GM19025 (cell line): ENCODE measurements around the gene TMEM120A.

Experiments used
- ATAC-seq: cut with Tn5 transposase; IDR thresholded peaks from one replicate; pipeline ENCODE4 v1.9.1; 2021; ENCODE audit warnings: mild to moderate bottlenecking, low read depth, moderate library complexity; ENCODE audit not compliant: unreplicated experiment

Gene TMEM120A

GRCh38 chr7:75961218-75961617, 33.2 kb downstream of the TMEM120A start:
- ATAC-seq: no peak

- no peak for ATAC-seq
These were observed 34.0 kb downstream of the TMEM120A start for GRCh38 chr7:75960372-75960771.

DNA sequence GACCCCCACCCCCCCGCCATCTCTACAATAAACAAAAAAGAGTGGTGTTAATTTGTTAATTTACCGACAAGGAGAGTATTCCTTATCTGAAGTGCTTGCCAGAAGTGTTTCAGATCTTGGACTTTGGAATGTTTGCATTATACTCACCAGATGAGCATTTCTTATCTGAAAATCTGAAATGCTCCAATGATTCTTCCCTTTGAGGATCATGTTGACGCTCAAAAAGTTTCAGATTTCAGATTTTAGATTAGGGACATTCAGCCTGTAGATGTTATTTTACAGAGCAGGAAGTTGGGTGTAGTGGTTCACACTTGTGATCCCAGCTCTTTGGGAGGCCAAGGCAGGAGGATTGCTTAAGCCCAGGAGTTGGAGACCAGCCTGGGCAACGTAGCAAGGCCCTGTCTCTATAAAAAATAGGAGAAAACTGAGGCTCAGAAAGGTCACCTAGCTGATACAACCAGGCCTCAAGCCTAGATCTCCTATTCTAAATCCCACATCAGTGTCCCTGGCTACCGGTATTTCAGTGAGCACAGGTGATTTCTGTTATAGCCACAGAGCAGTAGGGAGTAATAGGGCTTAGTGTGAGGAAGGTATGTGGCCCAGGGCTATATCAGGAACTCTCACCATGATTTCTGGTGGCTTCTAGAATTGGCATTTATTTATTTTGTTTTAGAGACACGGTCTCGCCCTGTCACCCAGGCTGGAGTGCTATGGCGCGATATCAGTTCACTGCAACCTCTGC, 35.4 kb downstream of the TMEM120A start:
- ATAC-seq: no peak

- no peak for ATAC-seq
These were observed 37.2 kb downstream of the TMEM120A start for GRCh38 chr7:75957021-75957736.

GRCh38 chr7:75955331-75955955, 39.0 kb downstream of the TMEM120A start:
- no peak for ATAC-seq

DNA sequence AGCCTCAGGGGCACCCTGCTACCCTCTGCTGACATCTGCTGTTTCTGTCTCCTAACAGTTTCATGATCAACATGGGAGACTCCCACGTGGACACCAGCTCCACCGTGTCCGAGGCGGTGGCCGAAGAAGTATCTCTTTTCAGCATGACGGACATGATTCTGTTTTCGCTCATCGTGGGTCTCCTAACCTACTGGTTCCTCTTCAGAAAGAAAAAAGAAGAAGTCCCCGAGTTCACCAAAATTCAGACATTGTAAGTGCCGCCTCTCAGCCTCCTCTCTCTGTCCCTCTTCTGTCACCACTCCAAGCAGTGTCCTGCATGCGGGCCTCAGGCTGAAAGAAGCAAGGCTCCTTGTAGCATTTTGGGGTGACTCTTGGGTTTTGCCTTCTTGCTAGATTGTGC, 40.5 kb downstream of the TMEM120A start:
- no peak for ATAC-seq

GRCh38 chr7:75953431-75953830, 41.0 kb downstream of the TMEM120A start:
- no peak for ATAC-seq

GRCh38 chr7:75951506-75951905, 42.9 kb downstream of the TMEM120A start:
- ATAC-seq: no peak

DNA sequence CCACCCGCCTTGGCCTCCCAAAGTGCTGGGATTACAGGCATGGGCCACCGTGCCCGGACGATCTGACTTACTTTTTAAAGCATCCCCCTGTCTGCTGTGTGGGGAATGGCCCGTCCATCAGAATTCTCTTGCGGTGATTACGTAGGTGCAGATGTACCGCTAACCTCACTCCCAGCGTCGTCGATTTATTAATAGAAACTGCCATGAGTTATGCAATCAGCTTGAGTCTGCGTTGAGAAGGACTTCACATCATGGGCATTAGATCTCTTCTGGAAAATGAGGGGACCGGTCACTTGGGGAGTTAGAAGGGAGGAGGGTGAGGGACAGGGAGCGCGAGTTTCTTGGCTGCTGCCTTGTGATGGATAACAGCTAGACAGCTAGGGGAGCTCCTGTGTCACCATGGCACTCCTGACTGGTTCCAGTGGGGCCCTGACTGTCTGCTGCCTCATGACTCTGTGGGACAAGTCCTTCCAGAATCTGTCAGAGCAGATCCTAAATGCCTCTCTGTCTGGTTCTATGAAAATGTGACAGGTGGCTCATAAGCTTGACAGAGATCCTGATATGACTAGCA, 44.2 kb downstream of the TMEM120A start:
- no peak for ATAC-seq

GRCh38 chr7:75948179-75948578, 46.2 kb downstream of the TMEM120A start:
- ATAC-seq: no peak

- ATAC-seq: no peak
These were observed 48.1 kb downstream of the TMEM120A start for GRCh38 chr7:75946207-75946855.

GRCh38 chr7:75945297-75946168, 48.9 kb downstream of the TMEM120A start:
- no peak for ATAC-seq

DNA sequence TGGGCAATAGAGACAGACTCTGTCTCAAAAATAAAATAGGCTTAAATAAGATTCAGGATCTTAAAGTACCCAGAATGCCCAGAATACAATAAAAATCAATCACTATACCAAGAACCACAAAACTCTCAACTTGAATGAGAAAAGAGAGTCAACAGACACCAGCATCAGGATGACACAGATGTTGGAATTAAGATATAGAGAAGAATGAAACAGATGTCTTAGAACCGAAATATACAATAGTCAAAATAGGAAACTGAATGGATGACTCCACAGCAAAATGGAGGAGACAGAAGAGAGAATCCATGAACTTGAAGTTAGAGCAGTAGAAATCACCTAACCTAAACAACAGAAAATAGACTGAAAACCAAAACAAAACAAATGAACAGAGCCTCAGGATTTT, 49.9 kb downstream of the TMEM120A start:
- no peak for ATAC-seq

GRCh38 chr7:75943864-75944263, 50.5 kb downstream of the TMEM120A start:
- no peak for ATAC-seq

DNA sequence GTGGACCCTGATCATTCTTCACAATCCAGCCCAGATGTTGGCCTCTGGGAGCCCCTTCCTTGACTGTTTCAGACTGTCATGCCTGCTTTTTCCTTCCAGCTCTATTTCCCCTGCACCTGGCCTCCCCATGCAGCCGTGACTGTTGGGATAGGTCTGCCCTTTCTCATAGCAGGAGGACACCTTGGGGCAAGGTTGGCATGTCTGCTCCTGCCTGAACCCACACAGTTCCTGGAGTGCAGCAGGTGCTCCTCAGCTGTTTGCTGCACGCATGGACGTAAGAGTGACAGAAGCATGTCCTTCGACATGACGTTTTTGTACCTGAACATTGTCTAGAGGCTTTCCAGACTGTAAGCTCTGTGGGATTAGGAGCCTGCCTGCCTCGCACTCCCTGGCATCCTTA, 55.5 kb downstream of the TMEM120A start:
- no peak for ATAC-seq

GRCh38 chr7:75937958-75938786, 56.2 kb downstream of the TMEM120A start:
- no peak for ATAC-seq
